ENCODE data around the gene FOXO1. TPM values are rescaled to one million over a fixed set of nuclear protein-coding genes. Genes with fewer than 3 reads are reported as not detected.

Gene FOXO1
- total RNA-seq, 1 experiment from 2014 or later = 0.68 TPM

GRCh38 chr13:40617801-40618356, 48.6 kb downstream of the FOXO1 start:
- in situ Hi-C loops (cut with HindIII; ENCODE audit: low pct_unique_long_range_greater_than_20kb, low sequenced_read_pairs) = no loop called here
- DNase-seq (ENCODE audit: low read depth) = no peak

GRCh38 chr13:40615619-40616018, 50.8 kb downstream of the FOXO1 start:
- in situ Hi-C loops (cut with HindIII; ENCODE audit: low pct_unique_long_range_greater_than_20kb, low sequenced_read_pairs) = no loop called here
- DNase-seq (ENCODE audit: low read depth) = no peak

- in situ Hi-C loops (cut with HindIII; ENCODE audit: low pct_unique_long_range_greater_than_20kb, low sequenced_read_pairs) = no loop called here
- no peak for DNase-seq (ENCODE audit: low read depth)
Measured at GRCh38 chr13:40613914-40614313, 52.5 kb downstream of the FOXO1 start.

GRCh38 chr13:40613192-40613818, 53.1 kb downstream of the FOXO1 start:
- no peak for DNase-seq (ENCODE audit: low read depth)
- in situ Hi-C loops (cut with HindIII; ENCODE audit: low pct_unique_long_range_greater_than_20kb, low sequenced_read_pairs) = no loop called here

- in situ Hi-C loops (cut with HindIII; ENCODE audit: low pct_unique_long_range_greater_than_20kb, low sequenced_read_pairs) = no loop called here
- no peak for DNase-seq (ENCODE audit: low read depth)
Measured at GRCh38 chr13:40612041-40612440, 54.4 kb downstream of the FOXO1 start.

GRCh38 chr13:40611635-40612034, 54.8 kb downstream of the FOXO1 start:
- DNase-seq (ENCODE audit: low read depth) = no peak
- in situ Hi-C loops (cut with HindIII; ENCODE audit: low pct_unique_long_range_greater_than_20kb, low sequenced_read_pairs) = no loop called here

DNA sequence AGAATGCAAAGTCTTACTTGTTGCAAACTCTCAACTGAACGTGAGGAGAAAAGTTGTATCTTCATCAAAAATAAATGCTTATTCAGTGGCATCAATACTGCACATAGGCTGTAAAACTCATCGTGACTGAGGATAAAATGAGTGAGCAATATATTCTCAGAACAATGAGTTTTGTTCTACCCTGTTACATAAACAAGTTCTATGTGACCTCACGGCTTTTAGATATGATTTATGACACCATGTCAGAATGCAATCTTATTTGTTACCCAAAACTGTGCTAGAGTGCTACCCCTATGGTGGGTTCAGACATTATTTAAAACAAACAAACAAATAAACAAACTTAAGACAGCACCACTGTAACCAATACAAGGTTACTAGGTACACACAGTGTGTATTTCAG, 55.4 kb downstream of the FOXO1 start:
- DNase-seq (ENCODE audit: low read depth) = no peak
- in situ Hi-C loops (cut with HindIII; ENCODE audit: low pct_unique_long_range_greater_than_20kb, low sequenced_read_pairs) = no loop called here

GRCh38 chr13:40609972-40610726, 56.3 kb downstream of the FOXO1 start:
- DNase-seq (ENCODE audit: low read depth) = no peak
- in situ Hi-C loops (cut with HindIII; ENCODE audit: low pct_unique_long_range_greater_than_20kb, low sequenced_read_pairs) = no loop called here

DNA sequence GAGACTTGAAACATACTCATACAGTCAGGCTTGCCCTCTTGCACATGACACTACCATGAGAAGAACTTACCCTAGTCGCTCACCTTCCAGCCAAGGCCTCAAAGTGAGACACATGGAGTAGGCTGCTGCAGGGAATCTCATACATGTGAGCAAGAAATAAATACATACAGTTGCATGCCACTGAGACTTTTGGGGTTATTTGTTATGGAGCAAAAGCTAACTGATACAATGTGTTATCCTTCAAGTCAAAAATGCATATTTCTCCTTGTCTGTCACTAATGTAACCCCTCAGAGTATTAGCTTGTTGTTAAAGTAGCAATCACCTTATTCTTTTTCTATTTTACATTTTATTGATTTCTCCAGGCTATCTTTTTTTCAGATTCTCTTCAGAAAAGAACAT, 58.1 kb downstream of the FOXO1 start:
- in situ Hi-C loops (cut with HindIII; ENCODE audit: low pct_unique_long_range_greater_than_20kb, low sequenced_read_pairs) = no loop called here
- DNase-seq (ENCODE audit: low read depth) = no peak

DNA sequence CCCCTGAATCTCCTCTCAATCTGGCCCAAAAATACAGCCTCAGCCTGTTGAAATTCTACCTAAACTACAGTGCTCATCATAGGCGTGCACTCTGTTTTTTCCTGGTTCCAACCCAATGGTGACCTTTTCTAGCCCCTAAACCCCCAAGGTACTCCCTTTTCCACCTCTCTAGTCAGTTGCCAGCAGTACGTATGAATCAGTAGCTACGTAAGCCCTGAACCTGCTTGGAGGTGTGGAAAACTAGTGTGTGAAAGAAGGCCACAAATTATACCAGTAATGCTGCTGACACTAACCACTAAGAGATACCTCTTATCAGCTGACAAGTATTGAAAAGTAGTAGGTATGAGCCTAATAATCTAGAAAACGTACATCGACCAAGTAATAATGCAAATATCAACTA, 60.9 kb downstream of the FOXO1 start:
- in situ Hi-C loops (cut with HindIII; ENCODE audit: low pct_unique_long_range_greater_than_20kb, low sequenced_read_pairs) = no loop called here

DNA sequence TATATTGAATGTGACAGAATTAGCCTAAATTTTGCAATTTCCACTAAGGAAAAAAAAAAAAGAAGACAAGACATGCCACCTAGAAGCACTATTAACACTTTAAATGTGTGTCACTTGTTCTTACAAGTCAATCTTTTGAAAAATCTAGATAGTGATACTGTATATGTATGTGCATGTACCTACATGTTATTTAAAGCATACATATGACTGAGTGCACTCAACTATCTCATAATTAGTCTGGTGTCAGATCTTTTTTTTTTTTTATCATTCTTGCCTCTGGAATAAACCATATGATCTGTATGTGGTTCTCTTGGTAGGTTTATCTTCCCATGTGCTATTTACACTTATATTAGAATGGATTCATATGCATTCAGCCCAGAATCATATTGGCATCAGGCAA, 62.3 kb downstream of the FOXO1 start:
- in situ Hi-C loops (cut with HindIII; ENCODE audit: low pct_unique_long_range_greater_than_20kb, low sequenced_read_pairs) = no loop called here
- DNase-seq (ENCODE audit: low read depth) = no peak

More for the DNA sequence above, 60.9 kb downstream of the FOXO1 start:
- no peak for DNase-seq (ENCODE audit: low read depth)

GRCh38 chr13:40600149-40600751, 66.2 kb downstream of the FOXO1 start:
- in situ Hi-C loops (cut with HindIII; ENCODE audit: low pct_unique_long_range_greater_than_20kb, low sequenced_read_pairs) = no loop called here
- no peak for DNase-seq (ENCODE audit: low read depth)

DNA sequence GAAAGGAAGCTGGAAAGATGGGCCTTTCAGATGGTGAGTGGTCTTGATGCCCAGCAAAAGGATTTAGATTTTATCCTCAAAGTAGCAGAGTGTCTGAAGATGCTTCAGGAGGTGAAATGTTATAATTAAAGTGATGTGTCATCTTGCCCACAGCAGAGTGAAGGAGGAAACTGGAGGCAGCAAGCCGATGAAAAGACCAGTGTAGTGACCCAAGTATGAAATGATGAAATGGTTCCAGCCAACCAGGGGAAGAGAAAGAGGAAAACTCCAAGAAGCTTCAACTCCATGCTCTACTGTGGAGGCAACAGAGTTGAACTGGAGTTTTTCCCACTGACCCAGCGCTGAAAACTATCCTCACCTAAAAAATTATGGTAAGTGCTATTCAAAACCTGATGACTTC, 66.7 kb downstream of the FOXO1 start:
- in situ Hi-C loops (cut with HindIII; ENCODE audit: low pct_unique_long_range_greater_than_20kb, low sequenced_read_pairs) = no loop called here
- no peak for DNase-seq (ENCODE audit: low read depth)

DNA sequence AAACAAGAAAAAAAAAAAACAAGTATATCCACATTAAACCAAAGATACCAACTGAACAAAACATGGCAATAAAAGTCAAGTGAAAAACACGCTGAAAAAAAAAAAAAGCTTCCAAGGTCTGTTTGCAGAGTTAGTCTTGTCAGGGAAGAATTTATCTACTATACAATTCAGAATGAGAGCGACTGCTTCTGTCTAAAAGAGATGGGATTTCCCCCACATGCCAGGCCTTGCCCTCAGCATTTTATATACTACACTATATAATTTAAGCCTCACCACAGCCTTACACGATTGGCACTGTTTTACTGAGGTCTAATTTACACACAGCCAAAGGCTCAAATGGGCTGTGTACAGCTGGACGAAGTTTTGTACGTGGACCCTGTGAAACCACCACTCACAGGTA, 67.3 kb downstream of the FOXO1 start:
- in situ Hi-C loops (cut with HindIII; ENCODE audit: low pct_unique_long_range_greater_than_20kb, low sequenced_read_pairs) = no loop called here
- DNase-seq (ENCODE audit: low read depth) = no peak

- DNase-seq (ENCODE audit: low read depth) = no peak
- in situ Hi-C loops (cut with HindIII; ENCODE audit: low pct_unique_long_range_greater_than_20kb, low sequenced_read_pairs) = no loop called here
Measured at GRCh38 chr13:40598569-40598968, 67.9 kb downstream of the FOXO1 start.

GRCh38 chr13:40597735-40598365, 68.6 kb downstream of the FOXO1 start:
- no peak for DNase-seq (ENCODE audit: low read depth)
- in situ Hi-C loops (cut with HindIII; ENCODE audit: low pct_unique_long_range_greater_than_20kb, low sequenced_read_pairs) = no loop called here

DNA sequence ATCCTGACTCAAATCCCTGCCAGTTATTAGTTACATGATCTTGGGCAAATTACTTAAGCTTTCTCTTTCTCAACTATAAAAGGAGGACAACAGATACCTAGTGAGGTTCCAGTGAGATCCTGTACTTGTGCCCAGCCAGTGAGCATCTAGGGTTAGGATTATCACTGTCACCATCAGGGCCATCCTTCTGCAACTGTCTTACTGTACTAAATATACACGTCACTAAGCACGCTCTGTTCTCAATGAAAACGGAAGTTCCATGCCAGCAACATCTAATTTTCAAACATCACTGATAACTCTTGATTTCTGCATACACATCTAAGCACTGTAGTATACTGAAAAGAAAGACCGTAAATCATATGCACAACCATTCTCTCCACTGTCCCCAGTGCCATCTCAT, 70.0 kb downstream of the FOXO1 start:
- DNase-seq (ENCODE audit: low read depth) = no peak
- in situ Hi-C loops (cut with HindIII; ENCODE audit: low pct_unique_long_range_greater_than_20kb, low sequenced_read_pairs) = no loop called here

- in situ Hi-C loops (cut with HindIII; ENCODE audit: low pct_unique_long_range_greater_than_20kb, low sequenced_read_pairs) = no loop called here
- no peak for DNase-seq (ENCODE audit: low read depth)
Measured at GRCh38 chr13:40595693-40596092, 70.7 kb downstream of the FOXO1 start.

GRCh38 chr13:40592035-40592434, 74.4 kb downstream of the FOXO1 start:
- in situ Hi-C loops (cut with HindIII; ENCODE audit: low pct_unique_long_range_greater_than_20kb, low sequenced_read_pairs) = no loop called here
- DNase-seq (ENCODE audit: low read depth) = no peak

Measured in Caki2 (cell line).